CD8-positive, alpha-beta memory T cell (primary cell): ENCODE results near the gene DBNDD2. TPM values are rescaled to one million over a fixed set of nuclear protein-coding genes. Genes with fewer than 3 reads are reported as not detected.
A peak's percentile ranks its signal among the peaks of the same experiment; 100 is the strongest.

Experiments
- CTCF ChIA-PET: fragments of 350-600 bp; sonication (Branson Sonifier 250); formaldehyde crosslinking; loops from one replicate; lab custom pipeline; 2021; ENCODE audit warnings: antibody characterized with exemption; lab: Charles Lee
- POLR2A ChIA-PET: fragments of 350-600 bp; sonication (Branson Sonifier 250); formaldehyde crosslinking; loops from one replicate; lab custom pipeline; 2021; ENCODE audit warnings: antibody characterized with exemption; lab: Charles Lee
- DNase-seq, 5 donors: peaks; one replicate each; pipeline versions ENCODE4 v3.0.0 to v3.0.0-alpha.2; 2020 to 2022; ENCODE audit warnings: mixed read lengths in 1 of 5
- H3K27ac ChIP-seq: one replicate; pipeline ENCODE4 v1.7.0; 2013; ENCODE audit warnings: low read depth, mild to moderate bottlenecking, low read length, moderate library complexity
- H3K27me3 ChIP-seq: 2 replicates; pipeline ENCODE4 v1.7.0; 2013; ENCODE audit warnings: low read length, mild to moderate bottlenecking; ENCODE audit not compliant: insufficient read depth, poor library complexity, severe bottlenecking
- H3K36me3 ChIP-seq: 2 replicates; pipeline ENCODE4 v1.7.0; 2013; ENCODE audit warnings: mild to moderate bottlenecking, low read length, moderate library complexity; ENCODE audit not compliant: insufficient read depth
- H3K4me1 ChIP-seq: 2 replicates; pipeline ENCODE4 v1.7.0; 2013; ENCODE audit warnings: mild to moderate bottlenecking, low read length, moderate library complexity; ENCODE audit not compliant: insufficient read depth
- H3K4me3 ChIP-seq: 2 replicates; pipeline ENCODE4 v1.7.0; 2013; ENCODE audit warnings: mild to moderate bottlenecking, low read length
- H3K9me3 ChIP-seq: 2 replicates; pipeline ENCODE4 v1.7.0; 2013; ENCODE audit warnings: mild to moderate bottlenecking, low read length
- H3K27ac Mint-ChIP-seq, 8 donors: one replicate each; pipeline ENCODE4 v1.8.0; 2020 to 2021; ENCODE audit warnings: mixed read lengths in 8 of 8, mild to moderate bottlenecking in 6 of 8, inconsistent platforms in 3 of 8, moderate library complexity in 3 of 8
- H3K27me3 Mint-ChIP-seq, 2 donors: one replicate each; pipeline ENCODE4 v1.8.0; 2020 to 2021; ENCODE audit warnings: mixed read lengths in 2 of 2, mild to moderate bottlenecking in 1 of 2, moderate library complexity in 1 of 2
- H3K36me3 Mint-ChIP-seq, 3 donors: one replicate each; pipeline ENCODE4 v1.8.0; 2020 to 2021; ENCODE audit warnings: mixed read lengths in 3 of 3, inconsistent platforms in 1 of 3, mild to moderate bottlenecking in 1 of 3
- H3K4me1 Mint-ChIP-seq, 3 donors: one replicate each; pipeline ENCODE4 v1.8.0; 2020 to 2021; ENCODE audit warnings: mixed read lengths in 3 of 3, inconsistent platforms in 1 of 3, mild to moderate bottlenecking in 1 of 3
- H3K4me3 Mint-ChIP-seq, 7 donors: one replicate each; pipeline ENCODE4 v1.8.0; 2020 to 2021; ENCODE audit warnings: mixed read lengths in 7 of 7, mild to moderate bottlenecking in 6 of 7, moderate library complexity in 4 of 7, inconsistent platforms in 2 of 7
- H3K9me3 Mint-ChIP-seq, 5 donors: one replicate each; pipeline ENCODE4 v1.8.0; 2020 to 2022; ENCODE audit warnings: mixed read lengths in 5 of 5, mild to moderate bottlenecking in 3 of 5, moderate library complexity in 2 of 5, inconsistent platforms in 1 of 5
- polyA plus RNA-seq: library from polyadenylated mRNA; unstranded; fragments of 300-500 nt; fragmentation: Illumina TruSeq; gene quantifications from one replicate; pipeline ENCODE4 v1.2.3, GENCODE V29; 2021
- total RNA-seq, 2 experiments: library from RNA; stranded (reverse); gene quantifications; one replicate each; pipeline ENCODE4 v1.2.3, GENCODE V29; 2021

The DBNDD2 gene
- total and polyA plus RNA-seq, 3 experiments from 2014 or later: 11.3 to 15.2 (median 12.6) TPM

DNA sequence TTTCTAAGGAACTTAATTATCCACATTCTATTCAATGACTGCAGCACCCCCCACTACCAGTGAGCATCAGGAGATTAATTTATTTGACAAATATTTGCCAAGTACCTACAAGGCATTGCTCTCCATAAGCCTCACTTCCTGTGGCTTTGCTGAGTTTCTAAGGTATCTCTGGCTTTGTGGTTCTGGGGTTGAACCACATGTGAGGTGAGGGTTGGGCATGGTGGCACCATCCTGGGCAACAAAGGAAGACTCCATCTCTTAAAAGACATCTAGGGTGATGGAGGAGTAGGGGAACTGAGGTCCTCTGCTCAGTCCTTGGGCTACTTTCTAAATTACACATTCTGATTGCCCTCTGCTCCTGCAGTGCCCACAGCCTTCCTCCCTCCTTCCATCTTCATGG lies 36.0 kb downstream of the DBNDD2 start:
- peaks cover 8 to 17% of the 10 kb centered on the region in 2 donors for H3K27me3 Mint-ChIP-seq
- H3K9me3 ChIP-seq: no peaks in the 10 kb centered on the region
- POLR2A ChIA-PET: no interaction called here

DNA sequence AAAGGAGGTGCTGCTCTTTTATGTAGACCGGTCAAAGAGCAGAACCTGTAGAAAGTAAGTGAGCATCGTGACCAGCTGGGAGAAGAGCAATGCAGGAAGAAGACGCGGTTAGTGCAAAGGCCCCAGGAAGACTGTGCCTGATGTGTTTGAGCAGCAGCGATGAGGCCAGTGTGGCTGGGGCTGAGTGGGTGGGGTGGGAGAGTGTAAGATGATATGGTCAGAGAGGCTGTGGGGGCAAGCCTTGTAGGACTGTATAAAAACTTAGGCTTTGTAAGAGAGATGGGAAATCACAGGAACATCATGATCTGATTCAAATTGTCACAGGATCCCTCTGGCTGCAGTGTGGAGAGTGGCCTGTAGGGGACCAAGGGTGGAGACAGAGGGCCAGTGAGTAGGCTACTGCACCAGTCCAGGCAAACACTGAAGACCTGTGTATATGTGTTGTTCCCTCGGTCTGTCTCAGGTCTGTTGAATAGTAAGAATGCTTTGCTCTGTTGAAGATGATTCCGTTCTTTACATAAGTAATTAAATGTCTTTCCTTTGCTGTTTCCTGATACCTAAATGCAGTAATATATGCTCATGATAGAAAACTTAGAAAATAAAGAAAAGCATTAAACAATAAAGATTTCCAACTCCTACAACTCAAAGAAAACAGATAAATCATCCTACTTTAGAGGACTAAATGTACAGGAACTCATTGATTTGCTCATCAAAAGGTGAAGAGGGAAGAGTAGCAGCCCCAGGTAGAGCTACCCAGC lies 37.9 kb downstream of the DBNDD2 start:
- DNase-seq: peak in 1 of 5 donors; percentile 54
- Mint-ChIP-seq H3K36me3 (peaks cover 1 to 5% (median 1%) of the 10 kb centered on the region in 3 donors), H3K9me3 (no peaks in the 10 kb centered on the region), H3K27ac (no peak overlapping the region), H3K4me3 (no peak overlapping the region), H3K27me3 (peaks cover 8 to 17% of the 10 kb centered on the region in 2 donors), H3K4me1 (peaks cover 24 to 28% (median 26%) of the 10 kb centered on the region in 3 donors)
- ChIA-PET POLR2A (no interaction called here), CTCF (interaction anchor here (0.8 to 1.6 kb wide), 5 partner anchors 9 to 84 kb away, joined by 3 to 8 read pairs (median 4); partner anchors contain the start of gene SYS1)
- no peaks in the 10 kb centered on the region for H3K27me3 ChIP-seq
- peaks cover 14% of the 10 kb centered on the region for H3K4me1 ChIP-seq
- H3K4me3 ChIP-seq: no peak overlapping the region
- H3K27ac ChIP-seq: no peak overlapping the region
- H3K9me3 ChIP-seq: no peaks in the 10 kb centered on the region
- H3K36me3 ChIP-seq: no peaks in the 10 kb centered on the region

More for the DNA sequence above, 36.0 kb downstream of the DBNDD2 start:
- H3K27ac Mint-ChIP-seq: peak overlapping the region in 2 of 8 donors; percentile 5 to 7
- H3K4me1 Mint-ChIP-seq: peaks cover 24 to 28% (median 26%) of the 10 kb centered on the region in 3 donors
- Histone ChIP-seq H3K27ac (no peak overlapping the region), H3K27me3 (no peaks in the 10 kb centered on the region), H3K36me3 (no peaks in the 10 kb centered on the region), H3K4me3 (no peak overlapping the region), H3K4me1 (peaks cover 14% of the 10 kb centered on the region)
- H3K9me3 Mint-ChIP-seq: no peaks in the 10 kb centered on the region
- CTCF ChIA-PET: interaction anchor here (1.1 to 1.6 kb wide), 3 partner anchors 70 to 150 kb away, joined by 3 to 5 read pairs (median 5); partner anchors contain the start of gene SYS1
- H3K4me3 Mint-ChIP-seq: peak overlapping the region in 4 of 7 donors; percentile 5 to 43 (median 16)
- DNase-seq: peak in 3 of 5 donors; percentile 24 to 52 (median 47)
- H3K36me3 Mint-ChIP-seq: peaks cover 1 to 5% (median 1%) of the 10 kb centered on the region in 3 donors

DNA sequence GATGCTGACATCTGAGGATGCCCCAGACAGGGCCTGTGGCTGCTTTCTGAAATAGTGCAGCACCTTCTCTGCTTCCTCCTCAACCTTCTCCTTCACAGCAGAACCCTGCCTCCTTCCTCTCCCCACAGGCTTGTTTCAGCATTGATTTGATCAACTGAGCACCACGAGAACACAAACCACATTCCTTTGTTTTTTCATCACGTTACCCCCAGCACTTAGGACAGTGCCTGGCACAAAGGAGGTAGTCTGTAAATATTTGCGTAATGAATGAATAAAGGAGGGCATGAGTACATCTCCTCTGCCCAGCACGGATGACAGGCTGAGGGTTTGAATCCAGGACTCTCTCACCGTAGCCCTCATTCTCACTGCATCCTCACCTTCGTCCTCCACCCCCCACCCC lies 40.2 kb downstream of the DBNDD2 start:
- peaks cover 14% of the 10 kb centered on the region for H3K4me1 ChIP-seq
- no peak overlapping the region for H3K4me3 ChIP-seq
- H3K4me3 Mint-ChIP-seq: no peak overlapping the region
- H3K4me1 Mint-ChIP-seq: peaks cover 24 to 28% (median 26%) of the 10 kb centered on the region in 3 donors
- no peaks in the 10 kb centered on the region for H3K9me3 Mint-ChIP-seq
- no peak overlapping the region for H3K27ac ChIP-seq
- no peaks in the 10 kb centered on the region for H3K36me3 ChIP-seq
- no peaks in the 10 kb centered on the region for H3K27me3 ChIP-seq
- no peak for DNase-seq
- ChIA-PET POLR2A (no interaction called here), CTCF (interaction anchor here (0.8 to 8.4 kb wide), 5 partner anchors 9 to 129 kb away, joined by 3 to 57 read pairs (median 8); partner anchors contain the start of gene SYS1)
- no peaks in the 10 kb centered on the region for H3K9me3 ChIP-seq
- no peak overlapping the region for H3K27ac Mint-ChIP-seq
- H3K27me3 Mint-ChIP-seq: peaks cover 8 to 17% of the 10 kb centered on the region in 2 donors
- H3K36me3 Mint-ChIP-seq: peaks cover 1 to 5% (median 1%) of the 10 kb centered on the region in 3 donors

DNA sequence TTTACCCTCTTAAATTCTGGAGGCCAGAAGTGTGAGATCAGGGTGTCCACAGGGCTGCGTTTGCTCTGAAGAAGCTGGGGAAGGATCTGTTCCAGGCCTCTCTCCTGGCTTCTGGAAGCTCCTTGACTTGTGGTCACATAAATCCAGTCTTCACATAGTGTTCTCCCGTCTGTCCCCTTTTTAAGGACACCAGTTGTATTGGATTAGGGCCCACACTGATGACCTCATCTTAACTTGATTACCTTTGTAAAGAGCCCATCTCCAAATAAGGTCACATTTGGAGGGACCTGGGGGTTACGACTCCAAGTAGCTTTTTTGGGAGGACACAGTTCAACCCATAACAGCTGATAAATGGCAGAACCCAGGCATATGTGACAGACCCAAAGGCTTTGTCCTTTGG lies 41.4 kb downstream of the DBNDD2 start:
- Histone ChIP-seq H3K27ac (no peak overlapping the region), H3K4me1 (peaks cover 3% of the 10 kb centered on the region), H3K4me3 (no peak overlapping the region), H3K9me3 (no peaks in the 10 kb centered on the region), H3K27me3 (no peaks in the 10 kb centered on the region), H3K36me3 (no peaks in the 10 kb centered on the region)
- CTCF ChIA-PET: interaction anchor here (0.7 to 8.4 kb wide), 12 partner anchors 10 to 158 kb away, joined by 3 to 57 read pairs (median 4); partner anchors contain the start of gene SYS1
- Mint-ChIP-seq H3K36me3 (peaks cover 1 to 5% (median 1%) of the 10 kb centered on the region in 3 donors), H3K27me3 (peaks cover 8 to 24% of the 10 kb centered on the region in 2 donors), H3K4me3 (no peak overlapping the region), H3K9me3 (no peaks in the 10 kb centered on the region), H3K27ac (no peak overlapping the region), H3K4me1 (peaks cover 12 to 16% (median 15%) of the 10 kb centered on the region in 3 donors)
- POLR2A ChIA-PET: no interaction called here
- no peak for DNase-seq

DNA sequence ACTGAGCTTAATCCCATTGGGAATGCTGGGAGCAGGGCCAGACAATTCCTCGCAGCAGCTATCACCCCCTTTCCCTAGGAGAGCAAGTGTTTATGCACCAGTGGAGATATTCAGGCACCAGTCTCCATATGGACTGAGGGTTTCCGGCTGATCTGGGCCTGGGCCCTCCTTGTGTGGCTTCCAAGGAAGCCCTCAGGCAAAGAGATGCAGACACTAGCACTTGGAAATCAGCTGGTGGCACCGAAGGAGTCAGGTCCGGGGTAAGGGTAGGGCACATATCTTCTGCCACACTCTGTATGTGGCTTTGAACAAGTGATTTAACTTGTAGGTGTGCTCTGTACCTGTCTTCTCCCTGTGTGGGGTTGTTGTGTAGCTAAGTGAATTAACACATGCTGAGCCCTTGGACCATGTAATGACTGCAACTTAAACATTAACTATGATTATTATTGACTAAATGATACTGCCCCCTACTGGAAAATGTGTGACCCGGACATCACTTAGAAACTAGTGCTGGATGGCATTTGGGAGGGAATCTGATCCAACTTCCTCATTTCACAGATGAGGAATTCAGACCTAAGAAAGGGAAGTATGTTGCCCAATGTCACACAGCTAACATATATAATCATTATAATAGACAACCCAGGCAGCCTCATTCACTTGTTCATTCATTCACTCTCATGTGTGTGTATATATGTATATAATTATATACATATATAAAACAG lies 42.2 kb downstream of the DBNDD2 start:
- Histone ChIP-seq H3K27ac (no peak overlapping the region), H3K4me1 (no peaks in the 10 kb centered on the region), H3K4me3 (no peak overlapping the region), H3K9me3 (no peaks in the 10 kb centered on the region), H3K36me3 (no peaks in the 10 kb centered on the region), H3K27me3 (no peaks in the 10 kb centered on the region)
- Mint-ChIP-seq H3K4me3 (no peak overlapping the region), H3K27me3 (peaks cover 8 to 21% of the 10 kb centered on the region in 2 donors), H3K36me3 (peaks cover 1 to 5% (median 1%) of the 10 kb centered on the region in 3 donors), H3K9me3 (no peaks in the 10 kb centered on the region), H3K27ac (no peak overlapping the region), H3K4me1 (peaks cover 5 to 9% (median 8%) of the 10 kb centered on the region in 3 donors)
- ChIA-PET CTCF (interaction anchor here (0.7 to 8.4 kb wide), 16 partner anchors 11 to 321 kb away, joined by 3 to 57 read pairs (median 4); partner anchors contain the start of genes PIGT and SYS1), POLR2A (no interaction called here)
- DNase-seq: peak in 2 of 5 donors; percentile 30 to 32

DNA sequence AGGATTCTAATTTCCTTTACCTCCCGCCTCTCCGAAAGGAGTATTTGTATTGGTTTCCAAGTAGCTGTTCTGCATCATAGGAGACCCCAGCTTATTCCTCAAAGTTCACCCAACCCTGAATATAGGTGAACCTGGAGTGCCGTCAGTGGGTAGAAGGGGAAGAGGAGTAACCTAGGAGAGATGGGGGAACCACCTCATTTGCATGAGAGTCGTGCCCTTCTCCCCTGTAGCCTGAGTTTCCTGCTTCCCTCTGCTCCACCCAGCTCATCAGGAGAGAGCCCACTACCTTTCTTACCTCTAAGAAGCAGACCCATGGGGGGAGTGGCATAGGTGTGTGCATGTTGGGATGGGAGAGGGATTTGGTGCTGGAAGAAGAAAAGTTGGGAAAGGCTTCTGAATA lies 44.1 kb downstream of the DBNDD2 start:
- H3K4me1 ChIP-seq: no peaks in the 10 kb centered on the region
- Mint-ChIP-seq H3K9me3 (no peaks in the 10 kb centered on the region), H3K27me3 (peaks cover 0 to 12% of the 10 kb centered on the region in 2 donors), H3K36me3 (peaks cover 1 to 5% (median 1%) of the 10 kb centered on the region in 3 donors), H3K27ac (no peak overlapping the region), H3K4me3 (no peak overlapping the region), H3K4me1 (no peaks in the 10 kb centered on the region)
- H3K4me3 ChIP-seq: no peak overlapping the region
- ChIA-PET POLR2A (interaction anchor here (1.1 kb wide), 1 partner anchor 89 kb away, joined by 3 read pairs; the partner anchor contains the start of gene SYS1), CTCF (interaction anchor here (1.2 to 8.4 kb wide), 5 partner anchors 12 to 534 kb away, joined by 3 to 57 read pairs (median 29); partner anchors contain the start of gene SYS1)
- DNase-seq: no peak
- H3K36me3 ChIP-seq: no peaks in the 10 kb centered on the region
- H3K27me3 ChIP-seq: no peaks in the 10 kb centered on the region
- H3K27ac ChIP-seq: no peak overlapping the region
- H3K9me3 ChIP-seq: no peaks in the 10 kb centered on the region

DNA sequence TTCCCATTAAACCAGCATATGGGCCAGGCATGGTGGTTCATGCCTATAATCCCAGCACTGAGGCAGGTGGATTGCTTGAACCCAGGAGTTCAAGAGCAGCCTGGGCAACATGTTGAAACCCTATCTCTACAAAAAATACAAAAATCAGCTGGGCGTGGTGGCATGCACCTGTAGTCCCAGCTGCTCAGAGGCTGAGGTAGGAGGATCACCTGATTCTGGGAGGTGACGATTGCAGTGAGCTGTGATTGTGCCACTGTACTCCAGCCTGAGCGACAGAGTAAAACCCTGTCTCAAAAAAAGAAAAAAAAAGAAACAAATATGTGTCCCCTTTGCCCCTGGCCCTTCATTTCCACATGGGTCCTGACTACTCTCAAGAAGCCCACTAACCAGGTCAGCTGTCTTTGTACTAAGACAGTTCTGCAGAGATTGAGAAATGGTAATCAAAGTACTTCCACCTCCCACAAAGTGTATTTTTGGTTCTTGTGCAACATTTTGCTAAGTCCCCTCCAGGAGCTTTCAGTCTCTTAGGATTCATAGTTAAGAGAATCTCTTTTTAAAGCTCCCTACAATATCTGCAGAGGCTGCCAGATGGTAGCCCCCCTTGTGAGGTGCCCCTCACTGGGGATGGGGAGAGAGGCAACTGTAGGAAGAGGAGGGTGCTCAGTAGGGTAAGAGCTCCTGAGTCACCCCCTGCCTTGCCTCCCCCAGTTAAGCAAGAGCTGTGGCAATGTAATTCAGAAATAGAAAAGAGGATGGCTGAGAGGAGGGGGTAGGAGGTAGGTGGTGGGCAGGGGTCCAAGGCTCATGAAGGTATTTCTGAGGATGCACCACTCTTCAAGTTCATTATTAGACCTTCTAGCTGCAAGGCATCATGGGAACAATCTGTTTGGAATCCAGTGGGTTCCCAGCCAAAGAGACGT lies 44.9 kb downstream of the DBNDD2 start:
- Histone ChIP-seq H3K4me3 (no peak overlapping the region), H3K27me3 (no peaks in the 10 kb centered on the region), H3K36me3 (no peaks in the 10 kb centered on the region), H3K27ac (no peak overlapping the region), H3K4me1 (no peaks in the 10 kb centered on the region), H3K9me3 (no peaks in the 10 kb centered on the region)
- ChIA-PET POLR2A (interaction anchor here (1.1 kb wide), 1 partner anchor 90 kb away, joined by 3 read pairs; the partner anchor contains the start of gene SYS1), CTCF (interaction anchor here (0.9 to 8.4 kb wide), 9 partner anchors 11 to 534 kb away, joined by 3 to 57 read pairs (median 8); partner anchors contain the start of gene SYS1)
- H3K4me3 Mint-ChIP-seq: no peak overlapping the region
- H3K27me3 Mint-ChIP-seq: peaks cover 0 to 10% of the 10 kb centered on the region in 2 donors
- no peak for DNase-seq
- no peaks in the 10 kb centered on the region for H3K9me3 Mint-ChIP-seq
- H3K4me1 Mint-ChIP-seq: no peaks in the 10 kb centered on the region
- no peak overlapping the region for H3K27ac Mint-ChIP-seq
- H3K36me3 Mint-ChIP-seq: peaks cover 1 to 4% (median 1%) of the 10 kb centered on the region in 3 donors
